K562 (cell line): Measurements from ENCODE around the gene HLA-E. TPM values are rescaled to one million over a fixed set of nuclear protein-coding genes. Genes with fewer than 3 reads are reported as not detected.

Source experiments
- BHLHE40 ChIP-seq: IDR thresholded peaks from 2 replicates; pipeline ENCODE4 v1.6.1; 2011; ENCODE audit warnings: low read length, improper control_type of control experiment
- CBFA2T2 ChIP-seq: fragments of 450-650 bp; conservative IDR thresholded peaks from 2 replicates; pipeline ENCODE4 v1.6.1; 2017; ENCODE audit warnings: mild to moderate bottlenecking
- CBX2 ChIP-seq: fragments of 200-600 bp; sonication (generic); IDR thresholded peaks from one replicate; pipeline ENCODE4 v1.6.1; 2012; ENCODE audit warnings: mild to moderate bottlenecking, low read length, inconsistent platforms; ENCODE audit not compliant: insufficient read depth, poor library complexity, severe bottlenecking
- CBX5 ChIP-seq: IDR thresholded peaks from 2 replicates; pipeline ENCODE4 v1.6.1; 2014; ENCODE audit warnings: low read depth, borderline replicate concordance
- ETS2 ChIP-seq: IDR thresholded peaks from 2 replicates; pipeline ENCODE4 v1.6.1; 2016; ENCODE audit warnings: borderline replicate concordance, missing genetic modification characterization, mild to moderate bottlenecking, moderate library complexity, missing compliant biosample characterization; ENCODE audit not compliant: poor library complexity, severe bottlenecking
- HMGXB4 ChIP-seq: sonication (generic); formaldehyde crosslinking; IDR thresholded peaks from 2 replicates; pipeline ENCODE4 v1.8.1; 2023; ENCODE audit warnings: mild to moderate bottlenecking, missing genetic modification reagents
- IRF9 ChIP-seq: fragments of 450-650 bp; IDR thresholded peaks from 2 replicates; pipeline ENCODE4 v1.6.1; 2016; ENCODE audit warnings: missing biosample characterization, missing genetic modification characterization
- KAT2B ChIP-seq: IDR thresholded peaks from one replicate; pipeline ENCODE4 v1.6.1; 2012; ENCODE audit warnings: low read depth, mild to moderate bottlenecking, control low read depth, inconsistent platforms, low read length, moderate library complexity
- PYGO2 ChIP-seq: fragments of 450-650 bp; IDR thresholded peaks from 2 replicates; pipeline ENCODE4 v1.6.1; 2016; ENCODE audit warnings: mild to moderate bottlenecking, missing genetic modification characterization, moderate library complexity, missing compliant biosample characterization
- RBM25 ChIP-seq: fragments of 200-400 bp; formaldehyde crosslinking; IDR thresholded peaks from 2 replicates; pipeline ENCODE4 v1.6.1; 2018; ENCODE audit warnings: low read length, low read depth, moderate library complexity; ENCODE audit not compliant: severe bottlenecking
- SMARCA5 ChIP-seq: fragments of 450-650 bp; IDR thresholded peaks from 2 replicates; pipeline ENCODE4 v1.6.1; 2016
- SMARCC2 ChIP-seq: fragments of 450-650 bp; IDR thresholded peaks from 2 replicates; pipeline ENCODE4 v1.6.1; 2017; ENCODE audit warnings: antibody characterized with exemption, moderate library complexity, mild to moderate bottlenecking, low read depth
- ZNF655 ChIP-seq: fragments of 250-450 bp; sonication (Bioruptor Pico); IDR thresholded peaks from 2 replicates; pipeline ENCODE4 v1.5.0; 2021
- ZNF766 ChIP-seq: fragments of 200-800 bp; sonication (Bioruptor generic); conservative IDR thresholded peaks from 2 replicates; pipeline ENCODE4 v1.6.1; 2016; ENCODE audit warnings: missing genetic modification characterization, missing compliant biosample characterization
- polyA plus RNA-seq, 8 experiments: library from polyadenylated mRNA; depleted of rRNA in 4 of 8; stranded (reverse) in 5 of 8; unstranded in 3 of 8; fragments of >200 nt; fragmentation: Nextera tagmentation in 2 of 8; fragmentation: Illumina TruSeq in 1 of 8; extraction: Ambion mirVana in 2 of 8; extraction: Trizol in 1 of 8; gene quantifications; 2 replicates each; pipeline versions ENCODE4 v1.2.1 to v1.2.3, GENCODE V29; 2011 to 2014; ENCODE audit warnings: inconsistent platforms in 1 of 8, missing spikeins in 1 of 8
- total RNA-seq, 7 experiments: library from RNA; depleted of rRNA in 6 of 7; stranded (reverse); fragments of >200 nt in 6 of 7; fragmentation: Illumina TruSeq in 2 of 7; extraction: Trizol in 2 of 7; gene quantifications; 2 replicates each; pipeline versions ENCODE4 v1.2.1 to v1.2.3, GENCODE V29; 2011 to 2021; ENCODE audit warnings: low replicate concordance in 1 of 7
- TF ChIP-seq, protein P1 (sequence below): sonication (generic); formaldehyde crosslinking; IDR thresholded peaks from 2 replicates; pipeline ENCODE4 v1.9.0; 2022; ENCODE audit warnings: mild to moderate bottlenecking, missing genetic modification reagents
- TF ChIP-seq, protein P2 (sequence below), 2 experiments: fragments of 450-650 bp in 1 of 2; sonication (generic) in 1 of 2; formaldehyde crosslinking in 1 of 2; IDR thresholded peaks in 1 of 2; conservative IDR thresholded peaks in 1 of 2; 2 replicates each; pipeline versions ENCODE4 v1.6.1 to v1.8.1; 2016 to 2023; ENCODE audit warnings: mild to moderate bottlenecking in 2 of 2, moderate library complexity in 2 of 2, inconsistent platforms in 1 of 2, missing genetic modification reagents in 1 of 2
- TF ChIP-seq, protein P3 (sequence below): IDR thresholded peaks from 2 replicates; pipeline ENCODE4 v1.6.1; 2012; ENCODE audit warnings: low read depth, low read length, improper control_type of control experiment, borderline replicate concordance

The HLA-E gene
- total and polyA plus RNA-seq, 9 of the 15 experiments (the other 6 are each of a cell fraction or from before 2014, with no cell fraction given) = 3.2 to 39.9 (median 26.8) TPM

GRCh38 chr6:30489081-30490025, at the start of gene HLA-E (continued):
- peak; percentile 66 for TF ChIP-seq RBM25
- TF ChIP-seq IRF9 (tag) = peak; percentile 49; the same call in 1 of the 2 replicates
- no peak for TF ChIP-seq KAT2B
- peak; percentile 89 for TF ChIP-seq BHLHE40
- no peak for TF ChIP-seq ZNF655 (CRISPR knock-in tag)
- no peak for TF ChIP-seq ETS2 (tag)
- 0 out of 2 replicates have a peak, but pooled peaks have one; percentile 62 for TF ChIP-seq HMGXB4 (CRISPR knock-in tag)
- TF ChIP-seq, protein P1, sequence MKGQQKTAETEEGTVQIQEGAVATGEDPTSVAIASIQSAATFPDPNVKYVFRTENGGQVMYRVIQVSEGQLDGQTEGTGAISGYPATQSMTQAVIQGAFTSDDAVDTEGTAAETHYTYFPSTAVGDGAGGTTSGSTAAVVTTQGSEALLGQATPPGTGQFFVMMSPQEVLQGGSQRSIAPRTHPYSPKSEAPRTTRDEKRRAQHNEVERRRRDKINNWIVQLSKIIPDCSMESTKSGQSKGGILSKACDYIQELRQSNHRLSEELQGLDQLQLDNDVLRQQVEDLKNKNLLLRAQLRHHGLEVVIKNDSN (CRISPR knock-in tag) = peak; percentile 88
- peak; percentile 90; the same call in 1 of the 2 replicates for TF ChIP-seq SMARCA5
- no peak for TF ChIP-seq PYGO2 (tag)
- no peak for TF ChIP-seq CBX2
- 0 out of 2 replicates have a peak, but pooled peaks have one; percentile 4 for TF ChIP-seq CBFA2T2
- 0 out of 2 replicates have a peak, but pooled peaks have one; percentile 23 for TF ChIP-seq CBX5
- peak; percentile 82 for TF ChIP-seq ZNF766
- TF ChIP-seq, protein P2, sequence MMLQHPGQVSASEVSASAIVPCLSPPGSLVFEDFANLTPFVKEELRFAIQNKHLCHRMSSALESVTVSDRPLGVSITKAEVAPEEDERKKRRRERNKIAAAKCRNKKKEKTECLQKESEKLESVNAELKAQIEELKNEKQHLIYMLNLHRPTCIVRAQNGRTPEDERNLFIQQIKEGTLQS (IDR thresholded peaks at IDR 0.05) = no peak
- TF ChIP-seq, protein P2 (CRISPR knock-in tag; conservative IDR thresholded peaks at IDR 0.05) = peak; percentile 9; the same call in 1 of the 2 replicates
- TF ChIP-seq, protein P3, sequence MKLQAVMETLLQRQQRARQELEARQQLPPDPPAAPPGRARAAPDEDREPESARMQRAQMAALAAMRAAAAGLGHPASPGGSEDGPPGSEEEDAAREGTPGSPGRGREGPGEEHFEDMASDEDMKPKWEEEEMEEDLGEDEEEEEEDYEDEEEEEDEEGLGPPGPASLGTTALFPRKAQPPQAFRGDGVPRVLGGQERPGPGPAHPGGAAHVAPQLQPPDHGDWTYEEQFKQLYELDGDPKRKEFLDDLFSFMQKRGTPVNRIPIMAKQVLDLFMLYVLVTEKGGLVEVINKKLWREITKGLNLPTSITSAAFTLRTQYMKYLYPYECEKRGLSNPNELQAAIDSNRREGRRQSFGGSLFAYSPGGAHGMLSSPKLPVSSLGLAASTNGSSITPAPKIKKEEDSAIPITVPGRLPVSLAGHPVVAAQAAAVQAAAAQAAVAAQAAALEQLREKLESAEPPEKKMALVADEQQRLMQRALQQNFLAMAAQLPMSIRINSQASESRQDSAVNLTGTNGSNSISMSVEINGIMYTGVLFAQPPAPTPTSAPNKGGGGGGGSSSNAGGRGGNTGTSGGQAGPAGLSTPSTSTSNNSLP = no peak
- no peak for TF ChIP-seq SMARCC2
